Measurements from ENCODE around the gene FMNL2. TPM values are rescaled to one million over a fixed set of nuclear protein-coding genes. Genes with fewer than 3 reads are reported as not detected.

Gene FMNL2
- total RNA-seq, 4 donors from 2014 or later = 5.8 to 19.8 (median 16.9) TPM

DNA sequence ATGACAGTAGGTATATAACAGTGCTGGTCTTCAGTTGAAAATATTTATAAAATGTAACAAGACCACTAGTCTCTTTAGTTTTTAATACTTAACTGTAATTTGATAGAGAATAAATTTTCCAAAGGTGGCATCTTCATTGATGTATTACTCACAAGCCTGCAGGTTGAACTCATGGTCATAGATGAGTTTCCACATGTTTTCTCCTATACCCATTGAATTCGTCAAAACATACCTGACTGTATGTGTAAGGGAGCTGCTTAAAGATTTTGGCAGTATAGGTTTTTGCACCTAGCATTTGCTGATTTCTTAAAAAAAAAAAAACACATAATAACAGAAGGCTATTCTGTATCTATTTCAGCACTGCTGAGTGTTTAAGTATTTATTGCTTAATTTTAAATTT lies 112.9 kb downstream of the FMNL2 start:
- Histone ChIP-seq H3K9me3 (no peaks in the 10 kb centered on the region), H3K27me3 (no peaks in the 10 kb centered on the region), H3K36me3 (no peaks in the 10 kb centered on the region), H3K4me1 (peaks cover 0 to 38% (median 29%) of the 10 kb centered on the region in 3 donors), H3K27ac (no peak overlapping the region), H3K4me3 (no peak overlapping the region)
- TF ChIP-seq, protein P1, sequence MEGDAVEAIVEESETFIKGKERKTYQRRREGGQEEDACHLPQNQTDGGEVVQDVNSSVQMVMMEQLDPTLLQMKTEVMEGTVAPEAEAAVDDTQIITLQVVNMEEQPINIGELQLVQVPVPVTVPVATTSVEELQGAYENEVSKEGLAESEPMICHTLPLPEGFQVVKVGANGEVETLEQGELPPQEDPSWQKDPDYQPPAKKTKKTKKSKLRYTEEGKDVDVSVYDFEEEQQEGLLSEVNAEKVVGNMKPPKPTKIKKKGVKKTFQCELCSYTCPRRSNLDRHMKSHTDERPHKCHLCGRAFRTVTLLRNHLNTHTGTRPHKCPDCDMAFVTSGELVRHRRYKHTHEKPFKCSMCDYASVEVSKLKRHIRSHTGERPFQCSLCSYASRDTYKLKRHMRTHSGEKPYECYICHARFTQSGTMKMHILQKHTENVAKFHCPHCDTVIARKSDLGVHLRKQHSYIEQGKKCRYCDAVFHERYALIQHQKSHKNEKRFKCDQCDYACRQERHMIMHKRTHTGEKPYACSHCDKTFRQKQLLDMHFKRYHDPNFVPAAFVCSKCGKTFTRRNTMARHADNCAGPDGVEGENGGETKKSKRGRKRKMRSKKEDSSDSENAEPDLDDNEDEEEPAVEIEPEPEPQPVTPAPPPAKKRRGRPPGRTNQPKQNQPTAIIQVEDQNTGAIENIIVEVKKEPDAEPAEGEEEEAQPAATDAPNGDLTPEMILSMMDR (IDR thresholded peaks at IDR 0.05) = no peak
- no peak for TF ChIP-seq POLR2A (IDR thresholded peaks at IDR 0.05)
- intact Hi-C loops (cut with DNase I) = no loop called here
- 39 to 50% methylated on average over 1 of the region's 1 CpG for WGBS, 2 donors
- DNase-seq = no peak

DNA sequence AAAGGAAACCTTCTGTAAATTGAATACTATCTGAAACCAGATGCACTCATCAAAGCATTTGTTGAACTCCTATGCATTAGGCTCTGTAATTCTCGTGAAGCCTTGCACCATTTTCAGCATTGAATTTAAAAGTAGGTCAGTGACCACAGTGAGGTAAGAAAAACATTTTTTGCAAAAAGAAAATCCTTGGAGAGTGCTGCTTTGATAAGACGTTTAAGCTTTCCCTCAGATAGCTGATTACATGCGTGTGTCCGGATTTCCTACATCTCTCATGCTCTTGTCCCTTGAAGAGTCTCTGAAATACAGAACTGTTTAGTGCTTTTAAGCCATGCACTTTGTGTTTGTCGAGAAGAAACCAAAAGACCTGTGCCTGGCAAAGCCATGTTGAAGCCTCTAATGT lies 113.6 kb downstream of the FMNL2 start:
- Histone ChIP-seq H3K36me3 (no peaks in the 10 kb centered on the region), H3K27me3 (no peaks in the 10 kb centered on the region), H3K4me1 (peaks cover 0 to 30% (median 25%) of the 10 kb centered on the region in 3 donors), H3K27ac (no peak overlapping the region), H3K4me3 (no peak overlapping the region), H3K9me3 (no peaks in the 10 kb centered on the region)
- intact Hi-C loops (cut with DNase I) = no loop called here
- 91 to 93% methylated on average over 5 of the region's 5 CpGs for WGBS, 2 donors
- DNase-seq = no peak
- no peak for TF ChIP-seq POLR2A (IDR thresholded peaks at IDR 0.05)
- TF ChIP-seq, protein P1 (IDR thresholded peaks at IDR 0.05) = no peak

GRCh38 chr2:152449578-152449977 lies 114.6 kb downstream of the FMNL2 start:
- no peaks in the 10 kb centered on the region for H3K9me3 ChIP-seq
- H3K27ac ChIP-seq = no peak overlapping the region
- no peak overlapping the region for H3K4me3 ChIP-seq
- no peak for DNase-seq
- H3K4me1 ChIP-seq = peaks cover 0 to 21% (median 18%) of the 10 kb centered on the region in 3 donors
- TF ChIP-seq, protein P1 (IDR thresholded peaks at IDR 0.05) = no peak
- no peak for TF ChIP-seq POLR2A (IDR thresholded peaks at IDR 0.05)
- intact Hi-C loops (cut with DNase I) = no loop called here
- H3K27me3 ChIP-seq = no peaks in the 10 kb centered on the region
- 90 to 91% methylated on average over 3 of the region's 3 CpGs for WGBS, 2 donors
- no peaks in the 10 kb centered on the region for H3K36me3 ChIP-seq

DNA sequence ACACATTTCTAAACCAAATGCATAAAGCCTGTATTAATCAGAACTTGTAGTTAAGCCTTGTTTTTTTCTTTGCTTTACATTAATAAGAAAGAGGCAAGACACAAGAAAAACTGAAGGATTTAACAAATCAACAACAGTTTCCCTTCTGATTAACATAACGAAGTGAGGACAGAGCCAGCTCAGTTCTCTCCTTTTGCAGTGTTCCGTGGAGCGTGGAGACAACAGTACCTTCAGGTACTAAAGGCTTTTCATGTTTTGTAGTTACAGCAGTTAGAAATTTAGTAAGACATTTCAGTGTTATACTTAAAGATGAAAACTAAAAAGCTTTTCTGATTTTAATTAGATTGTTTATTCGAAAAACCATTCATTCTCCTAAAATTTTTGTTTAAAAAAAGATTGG lies 115.2 kb downstream of the FMNL2 start:
- 81 to 93% methylated on average over 4 of the region's 4 CpGs for WGBS, 2 donors
- Histone ChIP-seq H3K4me3 (no peak overlapping the region), H3K9me3 (no peaks in the 10 kb centered on the region)

DNA sequence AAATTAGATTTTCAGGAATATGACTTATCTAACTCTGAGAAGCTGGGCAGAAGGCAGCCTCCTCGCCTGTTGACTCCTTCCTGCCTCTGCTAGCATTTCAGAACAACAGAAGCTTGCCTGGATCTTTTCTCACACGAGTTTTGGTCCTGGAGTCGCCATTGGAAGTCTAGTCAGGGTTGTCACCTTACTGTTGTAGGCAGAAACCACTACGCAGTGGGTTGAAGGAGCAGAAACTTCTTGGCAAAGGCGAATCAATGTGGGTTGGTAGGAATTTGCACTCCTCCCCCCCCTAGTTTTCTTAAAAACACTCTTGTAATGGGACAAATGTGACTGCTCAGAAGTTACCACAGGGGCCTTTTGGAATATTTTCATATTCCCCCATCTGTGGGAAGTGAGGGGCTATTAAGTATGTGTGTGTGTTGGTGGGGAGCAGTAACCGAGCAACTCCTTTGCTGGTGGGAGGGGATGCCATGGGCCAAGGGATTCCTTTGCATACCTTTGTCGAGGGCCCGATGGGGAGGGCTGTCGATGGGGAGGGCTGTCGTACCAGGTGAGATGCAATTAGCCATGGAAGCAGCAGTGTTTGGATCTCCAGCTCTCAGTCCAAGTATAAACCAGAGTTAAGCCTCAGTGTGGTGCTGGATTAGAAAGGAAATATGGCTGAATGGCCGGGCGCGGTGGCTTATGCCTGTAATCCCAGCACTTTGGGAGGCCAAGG lies 117.4 kb downstream of the FMNL2 start:
- no peak overlapping the region for H3K27ac ChIP-seq
- WGBS, 2 donors = 83 to 89% methylated on average over 9 to 13 of the region's 13 CpGs
- intact Hi-C loops (cut with DNase I) = no loop called here

More for the DNA sequence above, 115.2 kb downstream of the FMNL2 start:
- DNase-seq = no peak
- TF ChIP-seq, protein P1 (IDR thresholded peaks at IDR 0.05) = no peak
- TF ChIP-seq POLR2A (IDR thresholded peaks at IDR 0.05) = no peak
- no peak overlapping the region for H3K27ac ChIP-seq
- intact Hi-C loops (cut with DNase I) = no loop called here
- no peaks in the 10 kb centered on the region for H3K27me3 ChIP-seq
- no peaks in the 10 kb centered on the region for H3K36me3 ChIP-seq
- peaks cover 0 to 15% (median 12%) of the 10 kb centered on the region in 3 donors for H3K4me1 ChIP-seq

More for the DNA sequence above, 117.4 kb downstream of the FMNL2 start:
- H3K4me3 ChIP-seq = no peak overlapping the region
- no peak for DNase-seq
- H3K4me1 ChIP-seq = peaks cover 0 to 2% (median 0%) of the 10 kb centered on the region in 3 donors
- H3K27me3 ChIP-seq = no peaks in the 10 kb centered on the region
- no peak for TF ChIP-seq POLR2A (IDR thresholded peaks at IDR 0.05)
- TF ChIP-seq, protein P1 (IDR thresholded peaks at IDR 0.05) = no peak
- no peaks in the 10 kb centered on the region for H3K36me3 ChIP-seq
- no peaks in the 10 kb centered on the region for H3K9me3 ChIP-seq

Measured in esophagus squamous epithelium (tissue), 5 donors.